ENCODE measurements around the gene ZNF726.
A peak's percentile ranks its signal among the peaks of the same experiment; 100 is the strongest.
"Not testable (repeated sequence)": the region's sequence is repeated elsewhere in the genome, so short reads cannot be mapped to it uniquely, and the experiment has no call there.

ZNF726 gene

DNA sequence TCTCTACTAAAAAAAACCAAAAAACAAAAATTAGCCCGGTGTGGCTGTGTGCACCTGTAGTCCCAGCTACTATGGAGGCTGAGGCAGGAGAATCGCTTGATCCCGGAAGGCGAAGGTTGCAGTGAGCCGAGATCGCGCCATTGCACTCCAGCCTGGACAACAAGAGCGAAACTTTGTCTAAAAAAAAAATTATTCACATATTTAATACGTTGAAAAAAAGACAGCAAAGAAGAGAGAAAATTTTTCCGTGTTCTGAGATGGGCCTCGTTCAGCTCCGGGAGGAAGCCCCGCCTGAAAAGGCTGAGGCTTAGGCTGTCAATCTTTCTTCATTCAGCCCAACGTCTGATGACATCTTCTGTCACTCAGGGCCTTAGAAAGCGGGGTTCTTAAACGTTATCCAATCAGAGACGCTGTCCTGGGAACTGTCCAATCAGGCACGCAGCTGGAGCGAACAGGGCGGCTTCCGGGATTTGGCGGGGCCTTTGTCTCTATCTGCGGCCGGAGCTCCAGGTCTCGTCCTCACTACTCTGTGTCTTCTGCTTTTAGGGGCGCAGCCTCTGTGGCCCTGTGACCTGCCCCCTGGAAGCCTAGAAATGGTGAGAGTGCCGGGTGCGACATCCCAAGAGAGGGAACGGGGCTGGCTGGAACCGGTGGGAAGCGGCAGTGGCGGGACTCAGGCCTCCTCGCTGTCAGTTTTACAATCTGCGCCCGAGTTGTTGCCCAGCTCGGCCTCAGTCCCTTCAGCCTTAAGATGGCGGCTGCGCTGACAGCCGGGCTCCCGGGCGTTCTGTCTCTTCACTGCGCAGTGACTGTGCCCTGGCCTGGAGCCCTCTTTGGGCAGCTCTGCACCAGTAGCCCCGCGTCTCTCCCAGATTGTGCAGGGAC lies at the start of gene ZNF726:
ZNF726 (plus strand) TSS at position 485 of the 885 bp plus-strand sequence; CDS start at position 594, 109 bp downstream.
- DNase-seq, result peak; percentile 93

GRCh38 chr19:23867895-23868294 lies 46.8 kb upstream of the ZNF726 start:
- peak; percentile 0 for DNase-seq

- no peak for DNase-seq
These were observed 46.1 kb upstream of the ZNF726 start for GRCh38 chr19:23868630-23869029.

- DNase-seq, result no peak
These were observed 42.3 kb upstream of the ZNF726 start for GRCh38 chr19:23872282-23872919.

- no peak for DNase-seq
These were observed 38.4 kb upstream of the ZNF726 start for GRCh38 chr19:23876261-23876660.

DNA sequence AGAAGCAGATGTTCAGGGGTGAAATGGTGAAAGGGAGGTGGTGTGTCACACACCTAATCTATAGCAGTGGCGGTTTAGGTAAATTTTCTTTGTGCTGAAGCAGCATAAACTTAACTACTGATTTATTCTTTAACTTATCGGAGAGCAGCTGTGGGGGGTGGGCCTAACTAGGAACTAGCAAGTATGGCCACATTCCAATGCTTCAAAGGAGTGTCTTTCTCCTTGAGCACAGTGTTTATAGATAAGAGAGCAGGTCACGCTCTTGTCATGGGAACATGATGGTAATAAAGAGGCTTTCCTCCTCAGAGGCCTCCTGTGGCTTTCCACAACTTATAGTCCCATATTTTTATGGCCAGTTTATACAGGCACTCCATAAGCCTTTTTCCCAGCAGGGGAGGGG lies 37.9 kb upstream of the ZNF726 start:
- DNase-seq, result not testable (repeated sequence)

GRCh38 chr19:23882493-23882892 lies 32.2 kb upstream of the ZNF726 start:
- DNase-seq, result no peak

DNA sequence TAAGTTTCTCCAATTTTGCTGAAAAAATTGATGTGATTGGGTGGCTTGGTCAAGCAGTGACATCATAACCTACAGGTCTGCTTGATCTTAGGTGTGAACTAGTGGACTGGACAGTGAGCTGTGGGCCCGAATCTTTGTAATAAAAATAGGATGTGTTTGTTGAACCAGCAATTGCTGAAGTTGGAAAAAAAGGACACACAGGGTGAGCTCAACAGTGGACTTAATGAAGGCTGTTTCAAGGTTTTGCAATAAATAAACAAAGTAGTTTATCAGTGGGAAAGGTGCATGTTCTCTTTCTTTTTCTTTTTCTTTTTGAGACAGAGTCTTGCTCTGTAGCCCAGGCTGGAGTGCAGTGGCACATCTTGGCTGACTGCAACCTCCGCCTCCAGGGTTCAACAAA lies 30.3 kb upstream of the ZNF726 start:
- DNase-seq, result no peak

DNA sequence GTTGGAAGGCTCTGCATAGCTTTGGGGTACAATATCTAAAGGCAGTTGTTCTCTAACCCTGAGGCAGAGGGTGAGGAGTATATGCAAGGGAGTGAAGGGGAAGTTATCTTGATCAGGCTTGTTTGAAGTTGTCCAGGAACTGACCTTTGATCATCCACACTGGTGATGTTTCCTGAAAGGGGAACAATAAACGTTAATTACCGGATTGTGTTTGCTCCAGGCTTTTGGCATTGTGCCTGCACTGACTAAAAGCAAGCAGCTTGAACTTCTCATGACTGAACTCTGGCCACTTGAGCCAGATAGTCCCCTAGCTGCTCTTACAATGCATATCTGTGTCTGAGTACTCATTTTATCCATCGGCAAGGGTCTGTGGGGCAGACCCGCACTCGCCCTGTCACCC lies 27.0 kb upstream of the ZNF726 start:
- DNase-seq, result no peak

DNA sequence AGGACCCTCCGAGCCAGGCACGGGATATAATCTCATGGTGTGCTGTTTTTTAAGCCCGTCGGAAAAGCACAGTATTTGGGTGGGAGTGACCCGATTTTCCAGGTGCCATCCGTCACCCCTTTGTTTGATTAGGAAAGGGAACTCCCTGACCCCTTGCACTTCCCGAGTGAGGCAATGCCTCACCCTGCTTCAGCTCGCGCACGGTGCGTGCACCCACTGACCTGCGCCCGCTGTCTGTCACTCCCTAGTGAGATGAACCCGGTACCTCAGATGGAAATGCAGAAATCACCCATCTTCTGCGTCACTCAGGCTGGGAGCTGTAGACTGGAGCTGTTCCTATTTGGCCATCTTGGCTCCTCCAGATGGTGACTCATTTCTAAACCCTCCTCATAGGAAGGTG lies 18.6 kb upstream of the ZNF726 start:
- not testable (repeated sequence) for DNase-seq

DNA sequence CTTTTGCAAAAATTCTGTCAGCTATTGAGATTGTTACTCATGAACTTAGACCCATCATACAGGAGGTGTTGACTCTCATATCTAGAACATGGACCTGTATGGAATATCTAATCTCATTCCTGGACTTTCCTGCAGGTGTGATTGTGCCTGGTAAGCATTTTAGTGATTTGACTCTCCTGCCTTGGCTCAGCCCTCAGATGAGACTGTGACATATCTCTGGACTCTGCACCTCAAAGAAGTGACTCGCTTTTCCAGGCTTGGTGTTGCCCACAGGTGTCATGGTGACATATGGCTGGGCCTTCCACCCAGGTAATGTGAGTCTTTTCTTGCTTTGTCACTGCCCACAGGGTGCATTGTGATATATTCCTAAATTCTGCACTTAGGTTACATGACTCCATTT lies 17.8 kb upstream of the ZNF726 start:
- DNase-seq, result no peak

GRCh38 chr19:23901360-23901759 lies 13.3 kb upstream of the ZNF726 start:
- no peak for DNase-seq

- no peak for DNase-seq
These were observed 10.3 kb upstream of the ZNF726 start for GRCh38 chr19:23904406-23904805.

DNA sequence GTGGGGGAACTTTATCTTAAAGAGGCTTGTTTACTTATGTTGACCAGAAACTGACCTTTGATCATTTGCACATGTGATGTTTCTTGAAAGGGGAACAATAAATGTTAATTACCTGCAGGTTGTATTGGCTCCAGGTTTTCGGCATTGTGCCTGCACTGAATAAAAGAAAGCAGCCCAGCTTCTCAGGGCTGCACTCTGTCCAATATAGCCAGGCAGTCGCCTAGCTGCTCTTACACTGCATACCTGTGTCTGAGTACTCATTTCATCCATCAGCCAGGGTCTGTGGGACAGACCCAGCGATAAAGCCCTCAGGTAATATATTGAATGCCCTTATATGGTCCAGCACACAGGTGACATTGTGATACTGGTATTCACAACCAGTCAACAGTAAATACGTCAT lies 8.9 kb upstream of the ZNF726 start:
- DNase-seq, result no peak

DNA sequence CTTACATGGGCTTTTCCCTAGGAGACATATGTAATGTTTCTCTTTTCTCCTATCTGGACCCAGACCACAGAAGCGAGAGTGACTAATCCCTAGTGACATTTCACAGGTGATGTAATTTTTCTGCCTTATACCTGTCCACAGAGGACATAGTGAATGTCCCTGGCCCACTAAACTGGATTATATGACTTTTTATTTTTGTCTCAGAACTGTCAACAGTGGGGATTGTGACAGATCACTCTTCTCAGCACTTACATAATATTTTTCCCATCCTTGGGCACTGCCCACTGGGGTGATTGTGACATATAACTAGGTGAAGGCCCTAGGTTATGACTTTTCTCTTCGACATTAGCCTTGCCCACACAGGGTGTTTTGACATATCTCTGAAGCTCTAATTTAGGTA lies 7.9 kb upstream of the ZNF726 start:
- DNase-seq, result no peak

- DNase-seq, result no peak
These were observed 6.5 kb upstream of the ZNF726 start for GRCh38 chr19:23908165-23908564.

GRCh38 chr19:23909222-23909621 lies 5.5 kb upstream of the ZNF726 start:
- DNase-seq, result no peak

- DNase-seq, result no peak
These were observed 755 bp upstream of the ZNF726 start for GRCh38 chr19:23913931-23914330.

DNA sequence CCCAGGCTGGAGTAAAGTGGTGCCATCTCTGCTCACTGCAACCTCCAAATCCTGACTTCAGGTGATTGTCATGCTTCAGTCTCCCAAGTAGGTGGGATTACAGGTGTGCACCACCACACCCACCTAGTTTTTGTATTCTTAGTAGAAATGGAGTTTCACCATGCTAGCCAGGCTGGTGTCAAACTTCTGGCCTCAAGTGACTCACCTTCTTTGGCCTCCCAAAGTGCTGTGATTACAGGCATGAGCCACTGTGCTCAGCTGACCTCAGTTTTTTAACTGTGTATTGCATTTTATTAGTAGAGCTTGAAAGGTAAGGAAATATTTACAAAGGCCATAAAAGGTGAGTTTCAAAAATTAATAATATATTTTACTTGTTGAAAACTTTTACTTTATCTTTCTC lies 2.3 kb downstream of the ZNF726 start:
- DNase-seq, result peak; percentile 4

GRCh38 chr19:23917856-23918255 lies 3.2 kb downstream of the ZNF726 start:
- no peak for DNase-seq

GRCh38 chr19:23925285-23925684 lies 10.6 kb downstream of the ZNF726 start:
- no peak for DNase-seq

DNA sequence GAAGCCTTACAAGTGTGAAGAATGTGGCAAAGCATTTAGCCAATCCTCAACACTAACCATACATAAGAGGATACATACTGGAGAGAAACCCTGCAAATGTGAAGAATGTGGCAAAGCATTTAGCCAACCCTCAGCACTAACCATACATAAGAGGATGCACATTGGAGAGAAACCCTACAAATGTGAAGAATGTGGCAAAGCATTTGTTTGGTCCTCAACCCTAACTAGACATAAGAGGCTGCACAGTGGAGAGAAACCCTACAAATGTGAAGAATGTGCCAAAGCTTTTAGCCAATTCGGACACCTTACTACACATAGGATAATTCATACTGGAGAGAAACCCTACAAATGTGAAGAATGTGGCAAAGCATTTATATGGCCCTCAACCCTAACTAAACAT lies 18.2 kb downstream of the ZNF726 start:
- no peak for DNase-seq

GRCh38 chr19:23937031-23937430 lies 22.3 kb downstream of the ZNF726 start:
- DNase-seq, result not testable (repeated sequence)

DNA sequence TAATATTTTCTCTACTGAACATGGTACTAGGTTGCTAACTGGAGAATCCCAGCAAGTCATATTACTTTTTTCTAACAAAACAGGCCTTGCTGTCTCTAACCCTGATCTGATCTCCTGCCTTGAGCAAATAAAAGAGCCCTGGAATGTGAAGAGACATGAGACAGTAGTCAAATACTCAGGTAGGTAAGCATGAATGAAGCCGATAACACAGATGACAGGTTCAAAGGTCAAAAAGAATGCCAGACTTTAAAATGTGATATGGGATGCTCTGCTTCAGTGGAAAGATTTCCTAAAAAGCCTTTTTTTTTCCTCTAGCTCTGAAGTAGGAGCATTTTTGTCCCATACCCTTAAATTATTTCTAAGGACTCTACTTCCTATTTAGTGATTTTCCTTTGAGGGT lies 28.7 kb downstream of the ZNF726 start:
- no peak for DNase-seq
